Measurements from ENCODE around the gene U2SURP. TPM values are rescaled to one million over a fixed set of nuclear protein-coding genes. Genes with fewer than 3 reads are reported as not detected.
"Not testable (repeated sequence)": the region's sequence is repeated elsewhere in the genome, so short reads cannot be mapped to it uniquely, and the experiment has no call there.

U2SURP gene
- total and polyA plus RNA-seq, 3 experiments from 2014 or later, result 121 to 148 (median 146) TPM

DNA sequence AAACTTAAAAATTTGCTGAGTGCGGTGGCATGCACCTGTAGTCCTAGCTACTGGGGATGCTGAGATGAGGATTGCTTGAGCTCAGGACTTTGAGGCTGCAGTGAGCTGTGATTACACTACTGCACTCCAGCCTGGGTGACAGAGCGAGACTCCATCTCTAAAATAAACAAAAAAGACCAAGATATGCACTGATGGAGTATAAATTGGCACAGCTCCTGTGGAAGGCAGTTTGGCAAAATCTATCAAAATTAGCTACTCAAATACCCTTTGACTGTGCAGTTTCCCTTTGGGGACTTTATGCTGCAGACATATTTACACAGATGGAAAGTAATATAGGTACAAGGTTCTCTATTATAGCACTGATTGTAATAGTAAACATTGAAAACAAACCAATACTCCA, 18.1 kb upstream of the U2SURP start:
- Histone ChIP-seq H3K4me3 (ENCODE audit: low read length) (no peak overlapping the region), H3K27me3 (ENCODE audit: insufficient read depth, low read length, poor library complexity, severe bottlenecking) (no peaks in the 10 kb centered on the region), H3K27ac (ENCODE audit: low read depth, low read length) (no peak overlapping the region), H3K4me1 (ENCODE audit: insufficient read depth, low read length) (no peaks in the 10 kb centered on the region), H3K36me3 (ENCODE audit: insufficient read depth, low read length) (no peaks in the 10 kb centered on the region), H3K9me3 (ENCODE audit: low read length) (no peaks in the 10 kb centered on the region)
- ChIA-PET POLR2A (no interaction called here), CTCF (interaction anchor here (1.1 kb wide), 2 partner anchors 8 to 396 kb away, joined by 3 to 4 read pairs; no protein-coding TSS in a partner anchor)
- Mint-ChIP-seq H3K36me3 (no peaks in the 10 kb centered on the region), H3K4me3 (no peak overlapping the region), H3K27me3 (peaks cover 5 to 57% of the 10 kb centered on the region in 2 donors), H3K9me3 (no peaks in the 10 kb centered on the region), H3K27ac (no peak overlapping the region), H3K4me1 (no peaks in the 10 kb centered on the region)
- no peak for DNase-seq

DNA sequence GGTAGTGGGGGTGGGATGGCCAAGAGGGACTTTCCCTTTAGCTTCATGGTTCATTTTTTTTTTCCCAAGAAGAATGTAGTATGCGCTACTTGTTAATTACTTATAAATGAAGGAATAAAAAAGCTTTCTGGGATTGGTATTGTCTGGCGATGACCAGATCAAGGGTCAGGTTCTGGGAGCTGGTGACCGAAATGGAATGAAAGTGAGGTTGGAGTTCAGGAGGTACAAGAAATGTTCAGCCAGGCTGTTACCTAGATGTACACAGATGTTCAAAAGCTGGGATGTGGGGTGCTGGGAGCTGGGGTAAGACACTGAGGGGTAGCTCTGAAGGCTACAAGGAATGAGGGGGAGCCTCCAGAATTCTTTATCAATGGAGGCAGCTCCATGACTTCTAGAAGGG, 17.1 kb upstream of the U2SURP start:
- no peak overlapping the region for H3K4me3 ChIP-seq (ENCODE audit: low read length)
- H3K27ac ChIP-seq (ENCODE audit: low read depth, low read length), result no peak overlapping the region
- Mint-ChIP-seq H3K27me3 (peaks cover 5 to 51% of the 10 kb centered on the region in 2 donors), H3K4me3 (no peak overlapping the region), H3K36me3 (no peaks in the 10 kb centered on the region), H3K4me1 (no peaks in the 10 kb centered on the region), H3K9me3 (no peaks in the 10 kb centered on the region), H3K27ac (no peak overlapping the region)
- H3K9me3 ChIP-seq (ENCODE audit: low read length), result no peaks in the 10 kb centered on the region
- no peak for DNase-seq
- no peaks in the 10 kb centered on the region for H3K36me3 ChIP-seq (ENCODE audit: insufficient read depth, low read length)
- ChIA-PET POLR2A (no interaction called here), CTCF (interaction anchor here (0.5 to 1.3 kb wide), 3 partner anchors 10 to 399 kb away, joined by 3 read pairs; no protein-coding TSS in a partner anchor)
- no peaks in the 10 kb centered on the region for H3K4me1 ChIP-seq (ENCODE audit: insufficient read depth, low read length)
- no peaks in the 10 kb centered on the region for H3K27me3 ChIP-seq (ENCODE audit: insufficient read depth, low read length, poor library complexity, severe bottlenecking)

DNA sequence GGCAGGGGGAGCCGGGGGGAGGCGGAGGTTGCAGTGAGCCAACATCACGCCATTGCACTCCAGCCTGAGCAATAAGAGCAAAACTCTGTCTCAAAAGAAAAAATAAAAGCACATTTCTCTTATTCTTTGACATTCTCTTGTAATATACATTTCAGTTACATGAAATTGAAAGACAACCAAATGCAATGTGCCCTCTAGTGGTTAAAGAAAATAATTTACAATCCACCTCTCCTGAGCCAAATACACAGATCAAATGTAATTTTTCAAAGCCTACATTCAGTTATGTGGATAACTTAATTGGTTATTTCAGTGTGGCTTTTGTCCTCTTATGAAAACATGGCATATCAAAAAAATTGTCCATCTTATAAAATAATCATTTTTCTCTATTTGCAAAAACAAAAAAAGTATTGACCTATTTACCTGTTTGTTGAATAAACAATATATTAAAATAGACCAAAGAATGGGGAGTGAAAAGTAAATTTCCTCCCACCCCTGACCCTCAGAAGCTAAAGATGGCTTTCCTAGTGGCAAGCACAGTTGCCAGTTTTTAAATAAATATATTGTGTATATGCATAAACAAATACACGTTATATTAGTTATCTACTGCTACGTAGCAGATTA, 14.2 kb upstream of the U2SURP start:
- no peaks in the 10 kb centered on the region for H3K9me3 Mint-ChIP-seq
- peaks cover 5 to 44% of the 10 kb centered on the region in 2 donors for H3K27me3 Mint-ChIP-seq
- DNase-seq, result peak in 2 of 5 donors; percentile 24 to 26
- Histone ChIP-seq H3K27ac (ENCODE audit: low read depth, low read length) (no peak overlapping the region), H3K4me3 (ENCODE audit: low read length) (no peak overlapping the region), H3K27me3 (ENCODE audit: insufficient read depth, low read length, poor library complexity, severe bottlenecking) (no peaks in the 10 kb centered on the region), H3K4me1 (ENCODE audit: insufficient read depth, low read length) (no peaks in the 10 kb centered on the region), H3K9me3 (ENCODE audit: low read length) (no peaks in the 10 kb centered on the region), H3K36me3 (ENCODE audit: insufficient read depth, low read length) (no peaks in the 10 kb centered on the region)
- no peak overlapping the region for H3K4me3 Mint-ChIP-seq
- no peaks in the 10 kb centered on the region for H3K36me3 Mint-ChIP-seq
- H3K4me1 Mint-ChIP-seq, result no peaks in the 10 kb centered on the region
- POLR2A ChIA-PET, result no interaction called here
- CTCF ChIA-PET, result interaction anchor here (0.9 to 1.8 kb wide), 8 partner anchors 8 to 409 kb away, joined by 3 to 8 read pairs (median 4); partner anchors contain the start of genes ATR and U2SURP
- H3K27ac Mint-ChIP-seq, result no peak overlapping the region

DNA sequence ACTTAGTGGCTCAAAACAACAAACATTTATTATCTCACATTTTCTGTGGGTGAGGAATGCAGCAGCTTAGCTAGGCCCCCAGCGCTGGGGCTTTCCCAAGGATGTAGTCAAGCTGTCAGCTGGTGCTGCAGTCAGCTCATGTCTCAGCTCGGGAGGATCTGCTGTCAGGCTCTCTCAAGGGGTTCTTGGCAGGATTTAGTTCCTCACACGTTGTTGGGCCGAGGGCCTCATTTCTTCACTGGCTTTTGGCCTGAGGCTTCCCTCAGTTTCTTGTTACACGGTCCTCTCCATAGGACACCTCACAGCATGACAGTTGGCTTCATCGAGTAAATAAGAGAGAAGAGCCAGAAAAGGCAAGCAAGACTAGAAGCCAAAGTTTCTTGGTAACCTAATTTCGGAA, 13.7 kb upstream of the U2SURP start:
- Histone ChIP-seq H3K27me3 (ENCODE audit: insufficient read depth, low read length, poor library complexity, severe bottlenecking) (no peaks in the 10 kb centered on the region), H3K36me3 (ENCODE audit: insufficient read depth, low read length) (no peaks in the 10 kb centered on the region), H3K4me3 (ENCODE audit: low read length) (no peak overlapping the region), H3K9me3 (ENCODE audit: low read length) (no peaks in the 10 kb centered on the region), H3K4me1 (ENCODE audit: insufficient read depth, low read length) (no peaks in the 10 kb centered on the region), H3K27ac (ENCODE audit: low read depth, low read length) (no peak overlapping the region)
- Mint-ChIP-seq H3K9me3 (no peaks in the 10 kb centered on the region), H3K27me3 (peaks cover 5 to 42% of the 10 kb centered on the region in 2 donors), H3K36me3 (no peaks in the 10 kb centered on the region), H3K27ac (no peak overlapping the region), H3K4me3 (no peak overlapping the region), H3K4me1 (no peaks in the 10 kb centered on the region)
- DNase-seq, result no peak
- POLR2A ChIA-PET, result no interaction called here
- CTCF ChIA-PET, result interaction anchor here (0.9 to 1.8 kb wide), 6 partner anchors 8 to 409 kb away, joined by 3 to 8 read pairs (median 4); partner anchors contain the start of genes ATR and U2SURP

DNA sequence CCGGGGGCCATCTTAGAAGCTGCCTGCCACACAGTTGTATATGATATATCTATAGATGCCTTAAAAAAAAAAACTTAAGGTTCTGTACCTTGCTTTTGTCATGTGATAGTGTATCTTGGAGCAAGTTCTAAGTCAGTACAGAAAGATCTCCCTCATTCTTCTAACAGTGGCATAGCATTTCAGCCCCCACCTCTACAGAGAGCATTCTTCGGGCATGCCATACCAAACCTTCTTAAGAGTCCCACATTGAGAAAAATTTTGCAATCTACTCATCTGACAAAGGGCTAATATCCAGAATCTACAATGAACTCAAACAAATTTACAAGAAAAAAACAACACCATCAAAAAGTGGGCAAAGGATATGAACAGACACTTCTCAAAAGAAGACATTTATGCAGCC, 13.1 kb upstream of the U2SURP start:
- H3K9me3 Mint-ChIP-seq; H3K4me3 Mint-ChIP-seq; H3K27me3 ChIP-seq (ENCODE audit: insufficient read depth, low read length, poor library complexity, severe bottlenecking); DNase-seq; H3K4me1 ChIP-seq (ENCODE audit: insufficient read depth, low read length); H3K36me3 Mint-ChIP-seq; POLR2A ChIA-PET; H3K36me3 ChIP-seq (ENCODE audit: insufficient read depth, low read length); H3K27ac ChIP-seq (ENCODE audit: low read depth, low read length); H3K4me1 Mint-ChIP-seq; H3K9me3 ChIP-seq (ENCODE audit: low read length); H3K27ac Mint-ChIP-seq; H3K4me3 ChIP-seq (ENCODE audit: low read length): not testable (repeated sequence)
- peaks cover 1 to 43% of the 10 kb centered on the region in 2 donors for H3K27me3 Mint-ChIP-seq
- CTCF ChIA-PET, result interaction anchor here (0.9 to 1.8 kb wide), 6 partner anchors 9 to 410 kb away, joined by 3 to 8 read pairs (median 4); partner anchors contain the start of genes ATR and U2SURP

DNA sequence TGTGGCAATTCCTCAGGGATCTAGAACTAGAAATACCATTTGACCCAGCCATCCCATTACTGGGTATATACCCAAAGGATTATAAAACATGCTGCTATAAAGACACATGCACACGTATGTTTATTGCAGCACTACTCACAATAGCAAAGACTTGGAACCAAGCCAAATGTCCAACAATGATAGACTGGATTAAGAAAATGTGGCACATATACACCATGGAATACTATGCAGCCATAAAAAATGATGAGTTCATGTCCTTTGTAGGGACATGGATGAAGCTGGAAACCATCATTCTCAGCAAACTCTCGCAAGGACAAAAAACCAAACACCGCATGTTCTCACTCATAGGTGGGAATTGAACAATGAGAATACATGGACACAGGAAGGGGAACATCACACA, 12.5 kb upstream of the U2SURP start:
- DNase-seq; H3K4me1 Mint-ChIP-seq; H3K27ac ChIP-seq (ENCODE audit: low read depth, low read length); POLR2A ChIA-PET; H3K9me3 Mint-ChIP-seq; H3K27me3 ChIP-seq (ENCODE audit: insufficient read depth, low read length, poor library complexity, severe bottlenecking); H3K27ac Mint-ChIP-seq; H3K36me3 Mint-ChIP-seq; H3K36me3 ChIP-seq (ENCODE audit: insufficient read depth, low read length); H3K4me1 ChIP-seq (ENCODE audit: insufficient read depth, low read length); CTCF ChIA-PET; H3K9me3 ChIP-seq (ENCODE audit: low read length); H3K4me3 ChIP-seq (ENCODE audit: low read length); H3K4me3 Mint-ChIP-seq: not testable (repeated sequence)
- peaks cover 1 to 42% of the 10 kb centered on the region in 2 donors for H3K27me3 Mint-ChIP-seq

DNA sequence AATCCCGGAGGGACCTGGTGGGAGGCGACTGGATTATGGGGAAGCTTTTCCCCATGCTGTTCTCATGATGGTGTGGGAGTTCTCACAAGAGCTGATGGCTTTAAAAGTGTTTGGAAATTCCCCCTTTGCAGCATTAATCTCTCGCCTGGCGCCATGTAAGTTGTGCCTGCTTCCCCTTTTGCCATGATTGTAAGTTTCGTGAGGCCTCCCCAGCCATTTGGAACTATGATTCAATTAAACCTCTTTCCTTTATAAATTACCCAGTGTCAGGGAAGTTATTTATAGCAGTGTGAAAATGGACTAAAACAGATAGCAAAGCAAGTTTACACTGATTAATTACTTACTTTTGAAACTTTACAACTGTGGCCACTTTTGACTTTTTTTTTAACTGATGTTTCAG, 10.6 kb upstream of the U2SURP start:
- no peaks in the 10 kb centered on the region for H3K36me3 Mint-ChIP-seq
- Histone ChIP-seq H3K27ac (ENCODE audit: low read depth, low read length) (no peak overlapping the region), H3K4me1 (ENCODE audit: insufficient read depth, low read length) (no peaks in the 10 kb centered on the region), H3K9me3 (ENCODE audit: low read length) (no peaks in the 10 kb centered on the region), H3K4me3 (ENCODE audit: low read length) (no peak overlapping the region), H3K27me3 (ENCODE audit: insufficient read depth, low read length, poor library complexity, severe bottlenecking) (no peaks in the 10 kb centered on the region), H3K36me3 (ENCODE audit: insufficient read depth, low read length) (no peaks in the 10 kb centered on the region)
- no peak for DNase-seq
- no peaks in the 10 kb centered on the region for H3K9me3 Mint-ChIP-seq
- POLR2A ChIA-PET, result no interaction called here
- H3K27ac Mint-ChIP-seq, result no peak overlapping the region
- peaks cover 6 to 52% of the 10 kb centered on the region in 2 donors for H3K27me3 Mint-ChIP-seq
- H3K4me1 Mint-ChIP-seq, result peaks cover 0 to 5% (median 0%) of the 10 kb centered on the region in 3 donors
- no peak overlapping the region for H3K4me3 Mint-ChIP-seq
- CTCF ChIA-PET, result interaction anchor here (0.9 to 3.0 kb wide), 4 partner anchors 8 to 403 kb away, joined by 3 to 11 read pairs (median 3); no protein-coding TSS in a partner anchor

DNA sequence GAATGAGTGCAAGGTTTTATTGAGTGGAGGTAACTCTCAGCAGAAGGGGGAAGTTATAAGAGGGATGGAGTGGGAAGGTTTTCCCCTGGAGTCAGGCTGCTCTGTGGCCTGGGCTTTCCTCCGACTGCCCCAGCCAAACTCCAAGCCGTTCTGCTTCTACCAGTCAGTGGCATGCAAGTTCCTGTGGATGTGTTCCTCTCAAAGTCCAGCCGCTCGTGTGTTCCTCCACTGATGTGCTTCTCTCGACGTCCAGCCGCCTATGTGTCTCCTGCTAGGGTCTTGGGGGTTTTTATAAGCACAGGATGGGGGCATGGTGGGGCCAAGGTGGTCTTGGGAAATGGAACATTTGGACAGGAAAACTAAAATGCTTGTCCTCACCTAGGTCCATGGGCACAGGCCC, 9.0 kb upstream of the U2SURP start:
- Mint-ChIP-seq H3K27me3 (peaks cover 8 to 54% of the 10 kb centered on the region in 2 donors), H3K9me3 (no peaks in the 10 kb centered on the region), H3K36me3 (no peaks in the 10 kb centered on the region), H3K27ac (no peak overlapping the region), H3K4me3 (no peak overlapping the region), H3K4me1 (peaks cover 0 to 5% (median 0%) of the 10 kb centered on the region in 3 donors)
- no peak overlapping the region for H3K27ac ChIP-seq (ENCODE audit: low read depth, low read length)
- H3K36me3 ChIP-seq (ENCODE audit: insufficient read depth, low read length), result no peaks in the 10 kb centered on the region
- DNase-seq, result no peak
- ChIA-PET CTCF (interaction anchor here (0.6 to 3.0 kb wide), 4 partner anchors 10 to 413 kb away, joined by 3 to 11 read pairs (median 3); no protein-coding TSS in a partner anchor), POLR2A (no interaction called here)
- no peak overlapping the region for H3K4me3 ChIP-seq (ENCODE audit: low read length)
- H3K9me3 ChIP-seq (ENCODE audit: low read length), result no peaks in the 10 kb centered on the region
- H3K4me1 ChIP-seq (ENCODE audit: insufficient read depth, low read length), result no peaks in the 10 kb centered on the region
- H3K27me3 ChIP-seq (ENCODE audit: insufficient read depth, low read length, poor library complexity, severe bottlenecking), result no peaks in the 10 kb centered on the region

Measured in CD8-positive, alpha-beta memory T cell (primary cell).